NCI-H510A treated with DMSO at 0.1 percent for 48 hours (cell line): ENCODE data around the gene GIPC2.
"Not testable (repeated sequence)": the region's sequence is repeated elsewhere in the genome, so short reads cannot be mapped to it uniquely, and the experiment has no call there.

Experiments
- DNase-seq: peaks from one replicate; lab custom pipeline; 2025; lab: John Stamatoyannopoulos, UW

Gene GIPC2

GRCh38 chr1:78045926-78046778 lies at the start of gene GIPC2:
Gene GIPC2 (plus strand): TSS chr1:78045966. CDS start chr1:78046095, 129 bp downstream.
- peak; percentile 34 for DNase-seq

GRCh38 chr1:77996734-77997133 lies 49.0 kb upstream of the GIPC2 start:
- DNase-seq = no peak

GRCh38 chr1:78000536-78000935 lies 45.2 kb upstream of the GIPC2 start:
- DNase-seq = not testable (repeated sequence)

- DNase-seq = peak; percentile 49
Observed at GRCh38 chr1:78003070-78003746, 42.6 kb upstream of the GIPC2 start.

GRCh38 chr1:78003882-78004718 lies 41.7 kb upstream of the GIPC2 start:
- peak; percentile 93 for DNase-seq

- peak; percentile 99 for DNase-seq
Observed at GRCh38 chr1:78004719-78005447, 40.9 kb upstream of the GIPC2 start, which contains the start of gene DNAJB4. Gene DNAJB4 (plus strand): TSS chr1:78004939. CDS start chr1:78005111, 172 bp downstream.

GRCh38 chr1:78005448-78005722 lies 40.4 kb upstream of the GIPC2 start:
- no peak for DNase-seq

- DNase-seq = peak; percentile 63
Observed at GRCh38 chr1:78005755-78006154, 40.0 kb upstream of the GIPC2 start.

- no peak for DNase-seq
Observed at GRCh38 chr1:78006521-78006920, 39.2 kb upstream of the GIPC2 start.

GRCh38 chr1:78007677-78008341 lies 38.0 kb upstream of the GIPC2 start:
- no peak for DNase-seq

- no peak for DNase-seq
Observed at GRCh38 chr1:78009276-78009675, 36.5 kb upstream of the GIPC2 start.

- no peak for DNase-seq
Observed at GRCh38 chr1:78009836-78010235, 35.9 kb upstream of the GIPC2 start.

- no peak for DNase-seq
Observed at GRCh38 chr1:78011050-78011449, 34.7 kb upstream of the GIPC2 start.

GRCh38 chr1:78015148-78015547 lies 30.6 kb upstream of the GIPC2 start:
- no peak for DNase-seq

GRCh38 chr1:78019024-78019423 lies 26.7 kb upstream of the GIPC2 start:
- DNase-seq = no peak

GRCh38 chr1:78021134-78021533 lies 24.6 kb upstream of the GIPC2 start:
- not testable (repeated sequence) for DNase-seq

- no peak for DNase-seq
Observed at GRCh38 chr1:78029793-78030192, 16.0 kb upstream of the GIPC2 start.

GRCh38 chr1:78032996-78033796 lies 12.6 kb upstream of the GIPC2 start:
- DNase-seq = no peak

GRCh38 chr1:78033797-78034172 lies 12.0 kb upstream of the GIPC2 start:
- no peak for DNase-seq

GRCh38 chr1:78035121-78035520 lies 10.6 kb upstream of the GIPC2 start:
- no peak for DNase-seq
